LNCaP clone FGC (cell line): ENCODE data around the gene EIF3L.

Experiments
- DNase-seq: peaks from one replicate; pipeline ENCODE4 v3.0.0-alpha.2; 2011; ENCODE audit warnings: low read depth
- H3K4me3 ChIP-seq: 2 replicates; pipeline ENCODE4 v1.5.1; 2011; ENCODE audit warnings: mild to moderate bottlenecking, low read depth, low read length, control low read depth
- CTCF ChIP-seq: IDR thresholded peaks from 2 replicates; pipeline ENCODE4 v1.5.1; 2012; ENCODE audit warnings: mild to moderate bottlenecking; ENCODE audit not compliant: control insufficient read depth, insufficient read depth; ENCODE audit errors: extremely low read depth

The EIF3L gene

GRCh38 chr22:37933711-37934376, 84.6 kb downstream of the EIF3L start:
- H3K4me3 ChIP-seq, result no peak overlapping the region
- DNase-seq, result peak; percentile 68

More at GRCh38 chr22:37933711-37934376, 84.6 kb downstream of the EIF3L start:
- TF ChIP-seq CTCF, result peak; percentile 97
